Middle frontal gyrus (tissue), 1 donor: ENCODE measurements around the gene KRTAP4-8.
"Not testable (repeated sequence)": the region's sequence is repeated elsewhere in the genome, so short reads cannot be mapped to it uniquely, and the experiment has no call there.

ENCODE experiments used
- DNase-seq: peaks from one replicate; pipeline ENCODE4 v3.0.0-alpha.2; 2015; ENCODE audit warnings: low spot score; ENCODE audit errors: extremely low spot score

KRTAP4-8 gene

GRCh38 chr17:41108728-41109386, 10.9 kb upstream of the KRTAP4-8 start:
- not testable (repeated sequence) for DNase-seq

GRCh38 chr17:41107941-41108450, 10.1 kb upstream of the KRTAP4-8 start:
- DNase-seq = no peak

GRCh38 chr17:41105347-41105746, 7.4 kb upstream of the KRTAP4-8 start, which contains the start of gene KRTAP4-9:
KRTAP4-9 (plus strand) TSS chr17:41105389; CDS start chr17:41105389, 0 bp downstream.
- DNase-seq = not testable (repeated sequence)

DNA sequence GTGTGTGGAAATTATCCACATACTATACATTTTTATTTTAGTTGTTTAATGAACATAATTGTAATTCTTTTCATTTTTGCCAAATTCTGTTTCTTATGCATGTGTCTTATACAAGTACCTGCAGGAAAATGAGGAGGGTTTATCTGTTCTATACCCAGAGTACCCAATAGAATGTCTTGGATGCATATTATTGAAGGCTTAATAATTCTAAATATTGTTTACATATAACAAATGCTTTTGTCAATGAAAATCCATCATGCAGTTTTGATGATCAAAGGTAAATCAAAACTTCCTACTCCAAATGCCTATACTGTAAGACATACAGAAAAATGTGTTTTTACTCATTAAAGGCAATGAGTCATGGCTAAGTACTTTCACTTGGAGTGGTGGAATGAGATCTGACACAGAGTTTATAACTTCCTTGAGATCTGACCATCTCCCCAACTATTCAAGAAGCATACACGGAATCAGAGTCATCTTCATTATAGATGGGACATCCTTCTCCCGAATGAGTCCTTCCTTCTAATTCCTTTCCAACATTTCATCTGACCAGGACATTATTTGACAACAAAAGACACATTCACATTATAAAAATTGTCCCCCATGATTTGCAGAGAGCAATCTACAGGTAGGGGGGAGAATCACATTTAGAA, 6.6 kb upstream of the KRTAP4-8 start:
- DNase-seq = not testable (repeated sequence)

GRCh38 chr17:41103896-41104295, 6.0 kb upstream of the KRTAP4-8 start:
- DNase-seq = no peak

DNA sequence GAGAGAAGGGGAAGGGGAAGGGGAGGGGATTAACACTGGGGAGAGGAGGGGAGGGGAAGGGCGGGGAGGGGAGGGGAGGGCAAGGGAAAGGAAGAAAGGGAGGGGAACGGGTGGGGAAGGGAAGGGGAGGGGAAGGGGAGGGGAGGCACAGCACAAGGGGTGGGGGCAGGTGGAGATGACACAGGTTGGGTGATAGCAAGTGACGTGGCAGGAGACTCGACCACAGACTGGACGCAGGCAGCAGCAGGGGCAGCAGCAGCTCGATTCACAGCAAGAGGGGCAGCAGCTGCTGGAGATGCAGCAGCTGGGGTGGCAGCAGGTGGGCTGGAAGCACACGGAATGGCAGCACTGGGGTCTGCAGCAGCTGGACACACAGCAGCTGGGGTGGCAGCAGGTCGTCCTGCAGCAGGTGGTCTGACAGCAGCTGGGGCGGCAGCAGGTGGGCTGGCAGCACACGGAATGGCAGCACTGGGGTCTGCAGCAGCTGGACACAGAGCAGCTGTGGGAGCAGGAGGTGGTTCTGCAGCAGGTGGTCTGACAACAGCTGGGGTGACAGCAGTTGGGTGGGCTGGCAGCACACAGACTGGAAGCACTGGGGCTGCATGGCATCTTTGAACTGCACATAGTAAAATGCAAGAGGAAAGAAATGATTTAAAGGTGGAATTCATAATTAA, 3.8 kb upstream of the KRTAP4-8 start, which contains the start of gene KRTAP4-16:
Gene KRTAP4-16 (minus strand): TSS at position 624 of the 674 bp plus-strand sequence. CDS start 0 bp downstream, at position 624.
- no peak for DNase-seq

DNA sequence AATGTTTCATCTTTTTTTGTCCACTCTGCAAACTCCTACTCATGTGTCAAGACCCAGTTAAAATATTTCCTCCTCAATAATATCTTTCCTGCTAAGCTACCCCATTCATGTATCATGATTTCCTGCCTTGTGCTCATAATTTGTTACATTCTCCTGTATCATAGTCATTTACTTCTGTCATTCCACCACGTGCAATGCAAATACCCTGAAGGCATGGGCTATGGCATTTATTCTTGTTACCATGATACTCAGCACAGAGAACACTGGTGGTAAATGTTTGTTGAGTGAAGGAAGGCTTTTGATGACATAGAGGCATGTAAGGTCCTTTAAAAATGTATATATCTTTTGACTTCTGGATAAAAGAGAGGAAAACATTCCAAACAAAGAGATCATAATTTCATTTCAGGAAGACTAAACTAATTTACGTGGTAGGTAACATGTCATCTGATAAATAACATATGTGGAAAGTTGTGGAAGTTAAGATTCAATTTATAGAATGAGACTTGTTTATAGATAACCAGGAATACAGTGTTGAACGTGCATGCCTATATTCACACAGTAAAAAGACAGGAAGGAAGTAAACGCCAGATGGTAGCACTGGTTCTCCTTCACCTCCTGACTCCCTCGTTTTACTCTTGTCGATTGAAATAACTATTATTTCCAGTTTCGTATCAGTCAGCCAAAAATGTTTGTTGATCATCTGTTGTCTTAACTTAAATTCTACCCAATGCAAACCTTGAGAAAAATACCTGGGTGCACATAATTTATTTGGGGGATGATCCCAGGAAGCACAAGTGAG, 1.9 kb upstream of the KRTAP4-8 start:
- DNase-seq = not testable (repeated sequence)

- DNase-seq = no peak
Measured at GRCh38 chr17:41098481-41098880, 539 bp upstream of the KRTAP4-8 start.

DNA sequence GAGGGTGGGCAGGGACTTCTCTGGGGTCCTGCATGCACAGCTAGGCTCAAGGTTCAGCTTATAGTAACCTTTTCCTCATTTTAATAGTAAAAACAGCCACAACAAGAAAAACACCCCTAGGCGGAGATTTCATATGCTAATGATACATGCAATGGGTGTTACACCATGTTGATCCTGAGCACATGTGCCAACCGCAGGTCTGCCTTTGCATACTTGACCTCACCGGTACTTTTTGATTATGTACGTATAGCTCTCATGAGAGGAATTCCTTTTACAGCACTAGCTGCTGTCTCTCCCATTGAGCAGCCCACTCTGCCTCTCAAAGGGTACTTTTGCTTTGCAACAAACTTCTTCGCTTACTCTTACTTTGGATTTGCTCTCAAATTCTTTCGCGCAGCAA, 1.9 kb downstream of the KRTAP4-8 start:
- DNase-seq = no peak

- DNase-seq = not testable (repeated sequence)
Measured at GRCh38 chr17:41088760-41089352, 9.1 kb downstream of the KRTAP4-8 start.

GRCh38 chr17:41084100-41084856, 13.7 kb downstream of the KRTAP4-8 start, which contains the start of gene KRTAP4-7:
KRTAP4-7 (plus strand) TSS chr17:41084150; CDS start chr17:41084207, 57 bp downstream.
- DNase-seq = not testable (repeated sequence)

GRCh38 chr17:41083427-41083826, 14.5 kb downstream of the KRTAP4-8 start:
- not testable (repeated sequence) for DNase-seq

DNA sequence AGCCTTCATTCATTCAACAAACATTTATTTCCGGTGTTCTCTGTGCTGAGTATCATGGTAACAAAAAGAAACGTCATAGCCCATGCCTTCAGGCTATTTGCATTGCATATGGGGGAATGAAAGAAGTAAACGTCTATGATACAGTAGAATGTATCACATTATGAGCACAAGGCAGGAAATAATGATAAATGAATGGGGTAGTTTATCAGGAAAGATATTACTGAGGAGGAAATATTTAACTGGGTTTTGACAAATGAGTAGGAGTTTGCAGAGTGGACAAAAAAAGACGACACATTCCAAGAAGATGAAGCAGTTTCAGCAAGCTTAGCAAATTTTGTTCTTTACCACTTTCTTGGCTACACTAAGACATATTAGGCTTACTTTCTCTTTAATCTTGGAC, 15.3 kb downstream of the KRTAP4-8 start:
- DNase-seq = no peak

DNA sequence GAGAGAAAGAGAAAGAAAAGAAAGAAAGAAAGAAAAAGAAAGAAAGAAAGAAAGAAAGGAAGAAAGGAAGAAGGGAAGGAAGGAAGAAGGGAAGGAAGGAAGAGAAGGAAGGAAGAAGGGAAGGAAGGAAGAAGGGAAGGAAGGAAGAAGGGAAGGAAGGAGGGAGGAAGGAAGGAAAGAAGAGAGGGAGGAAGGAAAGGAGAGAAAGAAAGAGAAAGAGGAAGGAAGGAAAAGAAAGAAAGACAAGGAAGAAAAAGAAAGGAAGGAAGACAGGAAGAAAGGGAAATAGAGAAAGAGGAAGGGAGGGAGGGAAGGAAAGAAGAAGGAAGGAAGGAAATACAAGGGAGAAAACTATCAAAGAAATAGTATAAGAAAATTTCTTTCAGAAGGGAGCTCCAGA, 21.2 kb downstream of the KRTAP4-8 start:
- no peak for DNase-seq

- DNase-seq = no peak
Measured at GRCh38 chr17:41073676-41074075, 24.3 kb downstream of the KRTAP4-8 start.

- no peak for DNase-seq
Measured at GRCh38 chr17:41071606-41072360, 26.2 kb downstream of the KRTAP4-8 start.

- no peak for DNase-seq
Measured at GRCh38 chr17:41069031-41069430, 28.9 kb downstream of the KRTAP4-8 start.

GRCh38 chr17:41067281-41067680, 30.7 kb downstream of the KRTAP4-8 start:
- no peak for DNase-seq
